ENCODE results near the gene TDRD10. TPM values are rescaled to one million over a fixed set of nuclear protein-coding genes. Genes with fewer than 3 reads are reported as not detected.

The TDRD10 gene
- total and polyA plus RNA-seq, 4 donors: 0.23 to 1.5 (median 0.78) TPM

DNA sequence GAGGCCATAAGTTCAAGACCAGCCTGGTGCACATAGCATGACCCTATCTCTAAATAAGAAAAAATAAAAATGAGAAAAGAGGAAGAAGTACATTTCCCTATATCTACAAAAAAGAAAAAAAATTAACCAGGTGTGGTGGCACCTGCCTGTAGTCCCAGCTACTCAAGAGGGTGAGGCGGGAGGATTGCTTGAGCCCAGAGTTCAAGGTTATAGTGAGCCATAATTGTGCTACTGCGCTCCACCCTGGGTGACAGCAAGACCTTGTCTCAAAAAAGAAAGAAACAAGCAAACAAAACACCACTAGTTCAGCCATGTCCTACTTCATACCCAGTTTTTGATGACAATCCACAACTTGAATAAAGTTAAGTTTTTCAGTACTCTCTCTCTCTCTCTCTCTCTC lies 30.7 kb upstream of the TDRD10 start:
- Histone ChIP-seq H3K9ac (ENCODE audit: low read depth in 1 of 2, low read length in 2 of 2) (no peak overlapping the region), H3K9me3 (ENCODE audit: control insufficient read depth in 4 of 4, low read length in 3 of 4) (no peaks in the 10 kb centered on the region), H3K4me1 (ENCODE audit: control insufficient read depth in 4 of 4, insufficient read depth in 4 of 4, low read length in 3 of 4) (peaks cover 0 to 11% (median 6%) of the 10 kb centered on the region in 4 donors), H3K27ac (ENCODE audit: low read depth in 1 of 2, low read length in 2 of 2) (no peak overlapping the region), H3K27me3 (ENCODE audit: control insufficient read depth in 4 of 4, insufficient read depth in 4 of 4, low read length in 3 of 4) (no peaks in the 10 kb centered on the region), H3K4me3 (ENCODE audit: low read depth in 1 of 3, low read length in 3 of 3) (no peak overlapping the region), H3K36me3 (ENCODE audit: control insufficient read depth in 4 of 4, insufficient read depth in 3 of 4, low read depth in 1 of 4, low read length in 3 of 4) (peaks cover 0 to 15% (median 7%) of the 10 kb centered on the region in 4 donors)
- WGBS: 77% methylated on average over 2 of the region's 2 CpGs
- DNase-seq (ENCODE audit: low spot score): no peak
- no peak for TF ChIP-seq JUND (IDR thresholded peaks at IDR 0.05)
- TF ChIP-seq HNF4G (IDR thresholded peaks at IDR 0.05): no peak
- TF ChIP-seq SP1 (IDR thresholded peaks at IDR 0.05): no peak
- TF ChIP-seq NR2F2 (IDR thresholded peaks at IDR 0.05): no peak
- TF ChIP-seq RXRA (IDR thresholded peaks at IDR 0.05): no peak
- TF ChIP-seq HNF4A (conservative IDR thresholded peaks at IDR 0.05): no peak
- no peak for TF ChIP-seq FOXA1 (IDR thresholded peaks at IDR 0.05)

DNA sequence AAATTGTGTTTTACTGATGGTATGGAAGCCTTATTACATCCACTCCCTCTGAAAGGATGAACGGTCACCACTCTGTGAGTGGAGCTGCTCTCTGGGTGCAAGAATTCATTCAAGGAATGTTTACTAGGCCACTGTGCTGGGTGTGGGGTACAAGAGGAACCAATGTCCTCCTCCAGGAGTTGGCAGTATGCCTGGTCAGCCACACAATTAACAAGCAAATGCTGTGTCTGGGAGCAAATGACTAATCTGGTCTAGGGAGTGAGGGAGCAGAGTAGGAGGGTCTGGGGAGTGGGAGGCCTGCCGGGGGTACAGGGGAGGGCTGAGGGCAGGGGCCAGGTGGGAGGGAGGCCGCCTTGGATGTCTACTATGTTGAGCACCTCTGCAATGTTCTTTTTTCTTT lies 27.2 kb upstream of the TDRD10 start:
- no peaks in the 10 kb centered on the region for H3K9me3 ChIP-seq (ENCODE audit: control insufficient read depth in 4 of 4, low read length in 3 of 4)
- no peak overlapping the region for H3K27ac ChIP-seq (ENCODE audit: low read depth in 1 of 2, low read length in 2 of 2)
- peaks cover 0 to 1% (median 0%) of the 10 kb centered on the region in 4 donors for H3K4me1 ChIP-seq (ENCODE audit: control insufficient read depth in 4 of 4, insufficient read depth in 4 of 4, low read length in 3 of 4)
- H3K9ac ChIP-seq (ENCODE audit: low read depth in 1 of 2, low read length in 2 of 2): no peak overlapping the region
- WGBS: 69% methylated on average over 3 of the region's 3 CpGs
- DNase-seq (ENCODE audit: low spot score): no peak
- H3K4me3 ChIP-seq (ENCODE audit: low read depth in 1 of 3, low read length in 3 of 3): no peak overlapping the region
- TF ChIP-seq FOXA2 (IDR thresholded peaks at IDR 0.05): no peak
- TF ChIP-seq EGR1 (IDR thresholded peaks at IDR 0.05; ENCODE audit: low read depth in 2 of 2): no peak
- no peak for TF ChIP-seq GABPA (IDR thresholded peaks at IDR 0.05 in 1 of 2, conservative IDR thresholded peaks at IDR 0.05 in 1 of 2)
- TF ChIP-seq, protein P1, sequence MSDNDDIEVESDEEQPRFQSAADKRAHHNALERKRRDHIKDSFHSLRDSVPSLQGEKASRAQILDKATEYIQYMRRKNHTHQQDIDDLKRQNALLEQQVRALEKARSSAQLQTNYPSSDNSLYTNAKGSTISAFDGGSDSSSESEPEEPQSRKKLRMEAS (IDR thresholded peaks at IDR 0.05): no peak
- no peak for TF ChIP-seq YY1 (IDR thresholded peaks at IDR 0.05)
- TF ChIP-seq, protein P2, sequence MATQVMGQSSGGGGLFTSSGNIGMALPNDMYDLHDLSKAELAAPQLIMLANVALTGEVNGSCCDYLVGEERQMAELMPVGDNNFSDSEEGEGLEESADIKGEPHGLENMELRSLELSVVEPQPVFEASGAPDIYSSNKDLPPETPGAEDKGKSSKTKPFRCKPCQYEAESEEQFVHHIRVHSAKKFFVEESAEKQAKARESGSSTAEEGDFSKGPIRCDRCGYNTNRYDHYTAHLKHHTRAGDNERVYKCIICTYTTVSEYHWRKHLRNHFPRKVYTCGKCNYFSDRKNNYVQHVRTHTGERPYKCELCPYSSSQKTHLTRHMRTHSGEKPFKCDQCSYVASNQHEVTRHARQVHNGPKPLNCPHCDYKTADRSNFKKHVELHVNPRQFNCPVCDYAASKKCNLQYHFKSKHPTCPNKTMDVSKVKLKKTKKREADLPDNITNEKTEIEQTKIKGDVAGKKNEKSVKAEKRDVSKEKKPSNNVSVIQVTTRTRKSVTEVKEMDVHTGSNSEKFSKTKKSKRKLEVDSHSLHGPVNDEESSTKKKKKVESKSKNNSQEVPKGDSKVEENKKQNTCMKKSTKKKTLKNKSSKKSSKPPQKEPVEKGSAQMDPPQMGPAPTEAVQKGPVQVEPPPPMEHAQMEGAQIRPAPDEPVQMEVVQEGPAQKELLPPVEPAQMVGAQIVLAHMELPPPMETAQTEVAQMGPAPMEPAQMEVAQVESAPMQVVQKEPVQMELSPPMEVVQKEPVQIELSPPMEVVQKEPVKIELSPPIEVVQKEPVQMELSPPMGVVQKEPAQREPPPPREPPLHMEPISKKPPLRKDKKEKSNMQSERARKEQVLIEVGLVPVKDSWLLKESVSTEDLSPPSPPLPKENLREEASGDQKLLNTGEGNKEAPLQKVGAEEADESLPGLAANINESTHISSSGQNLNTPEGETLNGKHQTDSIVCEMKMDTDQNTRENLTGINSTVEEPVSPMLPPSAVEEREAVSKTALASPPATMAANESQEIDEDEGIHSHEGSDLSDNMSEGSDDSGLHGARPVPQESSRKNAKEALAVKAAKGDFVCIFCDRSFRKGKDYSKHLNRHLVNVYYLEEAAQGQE (IDR thresholded peaks at IDR 0.05): no peak
- TF ChIP-seq, protein P3, sequence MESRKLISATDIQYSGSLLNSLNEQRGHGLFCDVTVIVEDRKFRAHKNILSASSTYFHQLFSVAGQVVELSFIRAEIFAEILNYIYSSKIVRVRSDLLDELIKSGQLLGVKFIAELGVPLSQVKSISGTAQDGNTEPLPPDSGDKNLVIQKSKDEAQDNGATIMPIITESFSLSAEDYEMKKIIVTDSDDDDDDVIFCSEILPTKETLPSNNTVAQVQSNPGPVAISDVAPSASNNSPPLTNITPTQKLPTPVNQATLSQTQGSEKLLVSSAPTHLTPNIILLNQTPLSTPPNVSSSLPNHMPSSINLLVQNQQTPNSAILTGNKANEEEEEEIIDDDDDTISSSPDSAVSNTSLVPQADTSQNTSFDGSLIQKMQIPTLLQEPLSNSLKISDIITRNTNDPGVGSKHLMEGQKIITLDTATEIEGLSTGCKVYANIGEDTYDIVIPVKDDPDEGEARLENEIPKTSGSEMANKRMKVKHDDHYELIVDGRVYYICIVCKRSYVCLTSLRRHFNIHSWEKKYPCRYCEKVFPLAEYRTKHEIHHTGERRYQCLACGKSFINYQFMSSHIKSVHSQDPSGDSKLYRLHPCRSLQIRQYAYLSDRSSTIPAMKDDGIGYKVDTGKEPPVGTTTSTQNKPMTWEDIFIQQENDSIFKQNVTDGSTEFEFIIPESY (IDR thresholded peaks at IDR 0.05): no peak
- no peak for TF ChIP-seq SP1 (IDR thresholded peaks at IDR 0.05)
- H3K36me3 ChIP-seq (ENCODE audit: control insufficient read depth in 4 of 4, insufficient read depth in 3 of 4, low read depth in 1 of 4, low read length in 3 of 4): no peaks in the 10 kb centered on the region
- no peaks in the 10 kb centered on the region for H3K27me3 ChIP-seq (ENCODE audit: control insufficient read depth in 4 of 4, insufficient read depth in 4 of 4, low read length in 3 of 4)

DNA sequence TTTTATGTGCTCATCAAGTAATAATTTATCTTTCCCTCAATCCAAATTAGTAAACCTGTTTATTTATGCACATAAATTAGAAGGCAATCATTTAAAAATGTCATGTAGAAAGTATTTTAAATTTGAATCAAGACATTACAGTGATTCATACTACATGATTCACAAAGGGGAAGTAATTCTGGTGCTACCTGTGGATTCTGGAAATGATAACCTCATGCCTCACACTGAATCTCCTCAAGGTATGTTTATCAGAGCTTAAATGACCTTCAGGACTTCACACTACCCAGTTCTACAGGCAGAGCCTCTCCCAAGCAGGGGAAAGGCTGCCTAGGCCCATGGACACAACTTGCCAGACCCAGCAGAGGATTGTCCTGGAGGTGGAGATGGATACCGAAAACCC lies 25.2 kb upstream of the TDRD10 start:
- H3K9me3 ChIP-seq (ENCODE audit: control insufficient read depth in 4 of 4, low read length in 3 of 4): no peaks in the 10 kb centered on the region
- H3K27ac ChIP-seq (ENCODE audit: low read depth in 1 of 2, low read length in 2 of 2): no peak overlapping the region
- H3K9ac ChIP-seq (ENCODE audit: low read depth in 1 of 2, low read length in 2 of 2): no peak overlapping the region
- no peak for DNase-seq (ENCODE audit: low spot score)
- WGBS: 99% methylated on average over 1 of the region's 1 CpG
- no peaks in the 10 kb centered on the region for H3K36me3 ChIP-seq (ENCODE audit: control insufficient read depth in 4 of 4, insufficient read depth in 3 of 4, low read depth in 1 of 4, low read length in 3 of 4)
- peaks cover 0 to 6% (median 1%) of the 10 kb centered on the region in 4 donors for H3K4me1 ChIP-seq (ENCODE audit: control insufficient read depth in 4 of 4, insufficient read depth in 4 of 4, low read length in 3 of 4)
- H3K27me3 ChIP-seq (ENCODE audit: control insufficient read depth in 4 of 4, insufficient read depth in 4 of 4, low read length in 3 of 4): no peaks in the 10 kb centered on the region
- H3K4me3 ChIP-seq (ENCODE audit: low read depth in 1 of 3, low read length in 3 of 3): no peak overlapping the region
- TF ChIP-seq, protein P4, sequence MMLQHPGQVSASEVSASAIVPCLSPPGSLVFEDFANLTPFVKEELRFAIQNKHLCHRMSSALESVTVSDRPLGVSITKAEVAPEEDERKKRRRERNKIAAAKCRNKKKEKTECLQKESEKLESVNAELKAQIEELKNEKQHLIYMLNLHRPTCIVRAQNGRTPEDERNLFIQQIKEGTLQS (IDR thresholded peaks at IDR 0.05): no peak
- TF ChIP-seq NR2F2 (IDR thresholded peaks at IDR 0.05) (no peak), HNF4A (conservative IDR thresholded peaks at IDR 0.05) (no peak), JUND (IDR thresholded peaks at IDR 0.05) (no peak), RAD21 (IDR thresholded peaks at IDR 0.05) (no peak), TAF1 (conservative IDR thresholded peaks at IDR 0.05) (no peak), EGR1 (IDR thresholded peaks at IDR 0.05; ENCODE audit: low read depth in 2 of 2) (no peak), SP1 (IDR thresholded peaks at IDR 0.05) (no peak)
- TF ChIP-seq, protein P1 (IDR thresholded peaks at IDR 0.05): no peak
- TF ChIP-seq, protein P3 (IDR thresholded peaks at IDR 0.05): no peak

Measured in liver (tissue), 9 donors.